Thyroid gland (tissue), 4 donors: Measurements from ENCODE around the gene FANCD2.

Experiments
- CTCF ChIP-seq, 6 experiments: fragments of 200-600 bp in 3 of 6; fragments of 450-650 bp in 3 of 6; sonication (generic) in 3 of 6; IDR thresholded peaks; one replicate each; pipeline ENCODE4 v1.5.1; 2016 to 2019; ENCODE audit warnings: antibody characterized with exemption in 6 of 6, mild to moderate bottlenecking in 2 of 6, inconsistent platforms in 1 of 6, moderate library complexity in 1 of 6
- POLR2A ChIP-seq, 2 donors: fragments of 450-650 bp; IDR thresholded peaks; one replicate each; pipeline ENCODE4 v1.6.1; 2017; ENCODE audit warnings: antibody characterized with exemption in 2 of 2, mild to moderate bottlenecking in 2 of 2, moderate library complexity in 1 of 2

- TF ChIP-seq CTCF (IDR thresholded peaks at IDR 0.05), result no peak
- TF ChIP-seq POLR2A (IDR thresholded peaks at IDR 0.05), result no peak
Observed at GRCh38 chr3:10074666-10075065, 48.4 kb downstream of the FANCD2 start.
